Astrocyte of the cerebellum (primary cell): ENCODE results near the gene ELFN1.

Experiments
- DNase-seq: peaks from one replicate; pipeline ENCODE4 v3.0.0-alpha.2; 2011; ENCODE audit warnings: low read depth
- H3K4me3 ChIP-seq: 2 replicates; pipeline ENCODE4 v1.5.1; 2011; ENCODE audit warnings: mild to moderate bottlenecking, low read depth, low read length, moderate library complexity
- CTCF ChIP-seq: IDR thresholded peaks from 2 replicates; pipeline ENCODE4 v1.5.1; 2012; ENCODE audit warnings: low read length, low read depth, moderate library complexity, mild to moderate bottlenecking; ENCODE audit errors: missing control alignments
- in situ Hi-C: cut with HindIII; loops from 2 replicates; pipeline ENCODE4 v1.10.0; 2017; ENCODE audit warnings: low sequenced_read_pairs

ELFN1 gene

GRCh38 chr7:1735806-1736483, 65.9 kb downstream of the ELFN1 start:
- in situ Hi-C loops: no loop called here
- no peak for TF ChIP-seq CTCF
- no peak overlapping the region for H3K4me3 ChIP-seq
- DNase-seq: no peak

- in situ Hi-C loops: no loop called here
- no peak for DNase-seq
- no peak overlapping the region for H3K4me3 ChIP-seq
Measured at GRCh38 chr7:1736484-1736817, 66.4 kb downstream of the ELFN1 start.

GRCh38 chr7:1736830-1737229, 66.8 kb downstream of the ELFN1 start:
- no peak overlapping the region for H3K4me3 ChIP-seq
- TF ChIP-seq CTCF: no peak
- no peak for DNase-seq
- in situ Hi-C loops: no loop called here

More at GRCh38 chr7:1736484-1736817, 66.4 kb downstream of the ELFN1 start:
- TF ChIP-seq CTCF: no peak

- in situ Hi-C loops: no loop called here
Measured at GRCh38 chr7:1737523-1737922, 67.4 kb downstream of the ELFN1 start.

GRCh38 chr7:1737956-1738355, 67.9 kb downstream of the ELFN1 start:
- no peak for TF ChIP-seq CTCF
- in situ Hi-C loops: no loop called here
- no peak for DNase-seq
- no peak overlapping the region for H3K4me3 ChIP-seq

More at GRCh38 chr7:1737523-1737922, 67.4 kb downstream of the ELFN1 start:
- DNase-seq: no peak
- no peak for TF ChIP-seq CTCF
- H3K4me3 ChIP-seq: no peak overlapping the region

- DNase-seq: no peak
- no peak overlapping the region for H3K4me3 ChIP-seq
- TF ChIP-seq CTCF: no peak
- in situ Hi-C loops: no loop called here
Measured at GRCh38 chr7:1738511-1738910, 68.4 kb downstream of the ELFN1 start.

GRCh38 chr7:1738956-1739355, 68.9 kb downstream of the ELFN1 start:
- in situ Hi-C loops: no loop called here
- no peak for DNase-seq
- no peak overlapping the region for H3K4me3 ChIP-seq

More at GRCh38 chr7:1738956-1739355, 68.9 kb downstream of the ELFN1 start:
- TF ChIP-seq CTCF: no peak
